ENCODE results near the gene EIF4ENIF1.
"Not testable (repeated sequence)": the region's sequence is repeated elsewhere in the genome, so short reads cannot be mapped to it uniquely, and the experiment has no call there.

Gene EIF4ENIF1

GRCh38 chr22:31489632-31490495 lies at the start of gene EIF4ENIF1:
Gene EIF4ENIF1 (minus strand): TSS chr22:31489842. CDS start chr22:31488718, 1,124 bp downstream.
- peak; percentile 84 for DNase-seq

- peak; percentile 19 for DNase-seq
Measured at GRCh38 chr22:31538815-31539214, 49.2 kb upstream of the EIF4ENIF1 start.

GRCh38 chr22:31537019-31537535 lies 47.4 kb upstream of the EIF4ENIF1 start:
- DNase-seq = peak; percentile 27

GRCh38 chr22:31533374-31533773 lies 43.7 kb upstream of the EIF4ENIF1 start:
- no peak for DNase-seq

- no peak for DNase-seq
Measured at GRCh38 chr22:31532060-31532459, 42.4 kb upstream of the EIF4ENIF1 start.

- no peak for DNase-seq
Measured at GRCh38 chr22:31530823-31531195, 41.2 kb upstream of the EIF4ENIF1 start.

- DNase-seq = peak; percentile 46
Measured at GRCh38 chr22:31526270-31526669, 36.6 kb upstream of the EIF4ENIF1 start.

- DNase-seq = not testable (repeated sequence)
Measured at GRCh38 chr22:31524132-31524531, 34.5 kb upstream of the EIF4ENIF1 start.

GRCh38 chr22:31520051-31520450 lies 30.4 kb upstream of the EIF4ENIF1 start:
- DNase-seq = no peak

- no peak for DNase-seq
Measured at GRCh38 chr22:31509061-31509762, 19.6 kb upstream of the EIF4ENIF1 start.

GRCh38 chr22:31508536-31508935 lies 18.9 kb upstream of the EIF4ENIF1 start:
- DNase-seq = no peak

- DNase-seq = not testable (repeated sequence)
Measured at GRCh38 chr22:31507517-31507916, 17.9 kb upstream of the EIF4ENIF1 start.

GRCh38 chr22:31504282-31504681 lies 14.6 kb upstream of the EIF4ENIF1 start:
- DNase-seq = no peak

- DNase-seq = no peak
Measured at GRCh38 chr22:31503211-31503964, 13.7 kb upstream of the EIF4ENIF1 start.

GRCh38 chr22:31501738-31502137 lies 12.1 kb upstream of the EIF4ENIF1 start:
- DNase-seq = no peak

GRCh38 chr22:31497148-31497938 lies 7.7 kb upstream of the EIF4ENIF1 start:
- no peak for DNase-seq

- DNase-seq = peak; percentile 43
Measured at GRCh38 chr22:31496735-31497146, 7.1 kb upstream of the EIF4ENIF1 start.

GRCh38 chr22:31496007-31496734 lies 6.5 kb upstream of the EIF4ENIF1 start, which contains the start of gene SFI1:
Gene SFI1 (plus strand): TSS chr22:31496536. CDS start chr22:31508285, 11,749 bp downstream.
- DNase-seq = peak; percentile 96

- no peak for DNase-seq
Measured at GRCh38 chr22:31495343-31495742, 5.7 kb upstream of the EIF4ENIF1 start.

- DNase-seq = not testable (repeated sequence)
Measured at GRCh38 chr22:31493355-31493754, 3.7 kb upstream of the EIF4ENIF1 start.

GRCh38 chr22:31492151-31492550 lies 2.5 kb upstream of the EIF4ENIF1 start:
- DNase-seq = no peak

Measured in stimulated activated naive CD4-positive, alpha-beta T cell treated with Interleukin-2 at 50 U/mL for 16 hours (primary cell).